ENCODE data around the gene FMN1.

- TF ChIP-seq EZH2phosphoT487 (IDR thresholded peaks at IDR 0.05; ENCODE audit: insufficient read depth, low read depth) (no peak), EZH2 (IDR thresholded peaks at IDR 0.05; ENCODE audit: insufficient read depth, poor library complexity, severe bottlenecking) (no peak)
These were observed 143.0 kb downstream of the FMN1 start for GRCh38 chr15:33051528-33051927.
